ENCODE measurements around the gene CCNG2.

- TF ChIP-seq POLR2A (IDR thresholded peaks at IDR 0.05) (no peak), CTCF (IDR thresholded peaks at IDR 0.05) (no peak)
These were observed 7.2 kb upstream of the CCNG2 start for GRCh38 chr4:77149789-77150188.

Measured in uterus (tissue), 2 donors.